ENCODE results near the gene SLC4A3.
"Not testable (repeated sequence)": the region's sequence is repeated elsewhere in the genome, so short reads cannot be mapped to it uniquely, and the experiment has no call there.

SLC4A3 gene

GRCh38 chr2:219680958-219681693, 53.7 kb downstream of the SLC4A3 start:
- DNase-seq: no peak
- H3K4me3 Mint-ChIP-seq: no peak overlapping the region
- peaks cover 4 to 7% of the 10 kb centered on the region in 2 donors for H3K9me3 Mint-ChIP-seq
- H3K36me3 Mint-ChIP-seq: peaks cover 0 to 4% of the 10 kb centered on the region in 2 donors
- H3K27ac Mint-ChIP-seq: no peak overlapping the region
- peaks cover 9 to 13% of the 10 kb centered on the region in 2 donors for H3K4me1 Mint-ChIP-seq
- peaks cover 20 to 26% of the 10 kb centered on the region in 2 donors for H3K27me3 Mint-ChIP-seq
- ATAC-seq (replicated peaks): no peak

GRCh38 chr2:219681694-219682300, 54.4 kb downstream of the SLC4A3 start:
- Mint-ChIP-seq H3K27me3 (peaks cover 26 to 33% of the 10 kb centered on the region in 2 donors), H3K4me3 (no peak overlapping the region), H3K4me1 (peaks cover 10 to 16% of the 10 kb centered on the region in 2 donors), H3K27ac (no peak overlapping the region), H3K9me3 (peaks cover 4 to 9% of the 10 kb centered on the region in 2 donors), H3K36me3 (peaks cover 0 to 4% of the 10 kb centered on the region in 2 donors)
- no peak for ATAC-seq (replicated peaks)
- no peak for DNase-seq

GRCh38 chr2:219683474-219683873, 56.0 kb downstream of the SLC4A3 start:
- H3K27me3 Mint-ChIP-seq: peaks cover 31 to 41% of the 10 kb centered on the region in 2 donors
- not testable (repeated sequence) for DNase-seq; H3K27ac Mint-ChIP-seq; H3K36me3 Mint-ChIP-seq; H3K4me3 Mint-ChIP-seq; ATAC-seq (replicated peaks); H3K9me3 Mint-ChIP-seq
- H3K4me1 Mint-ChIP-seq: peaks cover 10 to 16% of the 10 kb centered on the region in 2 donors

GRCh38 chr2:219684721-219685689, 57.6 kb downstream of the SLC4A3 start:
- DNase-seq: peak; percentile 63
- Mint-ChIP-seq H3K4me1 (peaks cover 10 to 16% of the 10 kb centered on the region in 2 donors), H3K36me3 (peaks cover 0 to 4% of the 10 kb centered on the region in 2 donors), H3K27ac (peak overlapping the region; percentile 90), H3K27me3 (peaks cover 31 to 42% of the 10 kb centered on the region in 2 donors), H3K4me3 (peak overlapping the region; percentile 45 to 84), H3K9me3 (peaks cover 4 to 9% of the 10 kb centered on the region in 2 donors)
- peak; percentile 92 to 97 for ATAC-seq (replicated peaks)

GRCh38 chr2:219687272-219687671, 59.8 kb downstream of the SLC4A3 start:
- Mint-ChIP-seq H3K4me3 (no peak overlapping the region), H3K27ac (no peak overlapping the region), H3K36me3 (peaks cover 0 to 3% of the 10 kb centered on the region in 2 donors), H3K9me3 (peaks cover 4 to 9% of the 10 kb centered on the region in 2 donors), H3K27me3 (peaks cover 36 to 47% of the 10 kb centered on the region in 2 donors), H3K4me1 (peaks cover 10 to 16% of the 10 kb centered on the region in 2 donors)
- DNase-seq (no peak), ATAC-seq (replicated peaks) (no peak)

GRCh38 chr2:219687882-219688559, 60.6 kb downstream of the SLC4A3 start:
- peaks cover 37 to 49% of the 10 kb centered on the region in 2 donors for H3K27me3 Mint-ChIP-seq

GRCh38 chr2:219688560-219689445, 61.4 kb downstream of the SLC4A3 start:
- DNase-seq (no peak), ATAC-seq (replicated peaks) (no peak)
- H3K9me3 Mint-ChIP-seq: peaks cover 5% of the 10 kb centered on the region in 2 donors
- H3K4me1 Mint-ChIP-seq: peaks cover 10 to 16% of the 10 kb centered on the region in 2 donors
- H3K27ac Mint-ChIP-seq: no peak overlapping the region
- no peak overlapping the region for H3K4me3 Mint-ChIP-seq
- H3K36me3 Mint-ChIP-seq: no peaks in the 10 kb centered on the region
- H3K27me3 Mint-ChIP-seq: peaks cover 39 to 51% of the 10 kb centered on the region in 2 donors

More at GRCh38 chr2:219687882-219688559, 60.6 kb downstream of the SLC4A3 start:
- H3K9me3 Mint-ChIP-seq: peaks cover 4 to 8% of the 10 kb centered on the region in 2 donors
- H3K4me3 Mint-ChIP-seq: no peak overlapping the region
- no peak for ATAC-seq (replicated peaks)
- H3K4me1 Mint-ChIP-seq: peaks cover 10 to 16% of the 10 kb centered on the region in 2 donors
- no peak for DNase-seq
- no peak overlapping the region for H3K27ac Mint-ChIP-seq
- no peaks in the 10 kb centered on the region for H3K36me3 Mint-ChIP-seq

- Mint-ChIP-seq H3K27me3 (peaks cover 32 to 44% of the 10 kb centered on the region in 2 donors), H3K4me1 (peaks cover 4 to 12% of the 10 kb centered on the region in 2 donors), H3K4me3 (no peak overlapping the region), H3K36me3 (no peaks in the 10 kb centered on the region), H3K9me3 (peaks cover 5% of the 10 kb centered on the region in 2 donors), H3K27ac (no peak overlapping the region)
- ATAC-seq (replicated peaks) (peak; percentile 43 to 56), DNase-seq (peak; percentile 20)
Measured at GRCh38 chr2:219689676-219690628, 62.5 kb downstream of the SLC4A3 start.

- no peak for DNase-seq
- ATAC-seq (replicated peaks): no peak
- peaks cover 1 to 5% of the 10 kb centered on the region in 2 donors for H3K9me3 Mint-ChIP-seq
- peaks cover 35 to 40% of the 10 kb centered on the region in 2 donors for H3K27me3 Mint-ChIP-seq
- no peaks in the 10 kb centered on the region for H3K36me3 Mint-ChIP-seq
- H3K4me3 Mint-ChIP-seq: no peak overlapping the region
- no peak overlapping the region for H3K27ac Mint-ChIP-seq
- no peaks in the 10 kb centered on the region for H3K4me1 Mint-ChIP-seq
Measured at GRCh38 chr2:219691571-219691970, 64.1 kb downstream of the SLC4A3 start.
